Gastroesophageal sphincter (tissue), 4 donors: ENCODE results near the gene NT5M. TPM values are rescaled to one million over a fixed set of nuclear protein-coding genes. Genes with fewer than 3 reads are reported as not detected.
A peak's percentile ranks its signal among the peaks of the same experiment; 100 is the strongest.

Experiments used
- ATAC-seq: fragments of 150-250 bp; one replicate; pipeline ENCODE4 v1.9.1; 2016; ENCODE audit warnings: mild to moderate bottlenecking, moderate library complexity
- H3K27ac ChIP-seq, 4 donors: fragments of 200-600 bp; sonication (generic) in 3 of 4; 1 replicate in 3 of 4; 2 replicates in 1 of 4; pipeline ENCODE4 v1.5.1; 2016 to 2019
- H3K27me3 ChIP-seq: fragments of 200-600 bp; sonication (generic); one replicate; pipeline ENCODE4 v1.5.1; 2019
- H3K36me3 ChIP-seq, 2 donors: fragments of 200-600 bp; sonication (generic); one replicate each; pipeline ENCODE4 v1.5.1; 2019; ENCODE audit warnings: control low read depth in 1 of 2
- H3K4me1 ChIP-seq, 3 donors: fragments of 200-600 bp; sonication (generic); 1 replicate in 2 of 3; 2 replicates in 1 of 3; pipeline ENCODE4 v1.5.1; 2016 to 2019; ENCODE audit warnings: control low read depth in 2 of 3
- H3K4me3 ChIP-seq, 2 donors: fragments of 200-600 bp; sonication (generic); one replicate each; pipeline ENCODE4 v1.5.1; 2019; ENCODE audit warnings: mild to moderate bottlenecking in 1 of 2, moderate library complexity in 1 of 2
- H3K9me3 ChIP-seq, 3 donors: fragments of 200-600 bp; sonication (generic); one replicate each; pipeline ENCODE4 v1.5.1; 2017 to 2019; ENCODE audit warnings: control low read depth in 2 of 3
- EP300 ChIP-seq: sonication (generic); formaldehyde crosslinking; IDR thresholded peaks from one replicate; pipeline ENCODE4 v1.6.1; 2017; ENCODE audit warnings: antibody characterized with exemption, mild to moderate bottlenecking
- POLR2A ChIP-seq, 2 donors: fragments of 450-650 bp; IDR thresholded peaks; one replicate each; pipeline ENCODE4 v1.6.1; 2017; ENCODE audit warnings: antibody characterized with exemption in 2 of 2, mild to moderate bottlenecking in 2 of 2, moderate library complexity in 1 of 2
- POLR2AphosphoS5 ChIP-seq: sonication (generic); formaldehyde crosslinking; IDR thresholded peaks from one replicate; pipeline ENCODE4 v1.6.1; 2017; ENCODE audit warnings: antibody characterized with exemption
- WGBS, 2 donors: methylation state at CpG; one replicate each; pipeline ENCODE4 v1.1.5; 2018; ENCODE audit warnings: low coverage in 1 of 2; 5-methylcytosine and 5-hydroxymethylcytosine counted together
- total RNA-seq, 4 donors: library from RNA; depleted of rRNA; stranded (reverse); fragments of >200 nt; gene quantifications; one replicate each; pipeline ENCODE4 v1.1.0, GENCODE V29; 2016
- TF ChIP-seq, protein P1 (sequence below), 4 experiments: fragments of 200-600 bp in 2 of 4; fragments of 450-650 bp in 2 of 4; sonication (generic) in 1 of 4; IDR thresholded peaks; one replicate each; pipeline ENCODE4 v1.5.1; 2017 to 2019; ENCODE audit warnings: antibody characterized with exemption in 4 of 4, mild to moderate bottlenecking in 2 of 4, moderate library complexity in 2 of 4

NT5M gene
- total RNA-seq, 4 donors from 2014 or later, result 2.3 to 9.0 (median 4.5) TPM

DNA sequence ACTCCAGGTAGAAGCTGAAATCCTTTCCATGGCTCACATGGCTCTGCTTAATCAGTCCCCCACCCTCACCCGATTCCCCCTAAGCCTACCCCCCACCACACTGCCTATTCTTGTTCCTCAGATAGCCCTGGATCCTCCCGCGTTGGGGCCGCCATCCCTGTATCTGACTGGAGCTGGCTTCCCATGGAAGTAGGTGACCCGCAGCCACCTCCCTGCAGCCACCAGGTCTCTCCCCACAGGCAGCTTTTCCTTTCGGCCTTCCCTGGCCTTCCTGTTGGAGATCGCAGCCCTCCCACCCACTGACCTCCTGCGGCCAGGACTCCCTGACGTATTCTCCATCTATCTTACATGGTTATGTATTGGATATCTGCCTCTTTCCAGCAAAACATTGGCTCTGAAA is 91.3 kb downstream of the NT5M start:
- H3K27ac ChIP-seq, result no peak overlapping the region
- WGBS, 2 donors, result 72 to 79% methylated on average over 5 to 9 of the region's 9 CpGs
- no peaks in the 10 kb centered on the region for H3K36me3 ChIP-seq
- H3K4me3 ChIP-seq, result no peak overlapping the region
- no peak for ATAC-seq
- no peak for TF ChIP-seq POLR2A (IDR thresholded peaks at IDR 0.05)
- no peak for TF ChIP-seq EP300
- TF ChIP-seq, protein P1, sequence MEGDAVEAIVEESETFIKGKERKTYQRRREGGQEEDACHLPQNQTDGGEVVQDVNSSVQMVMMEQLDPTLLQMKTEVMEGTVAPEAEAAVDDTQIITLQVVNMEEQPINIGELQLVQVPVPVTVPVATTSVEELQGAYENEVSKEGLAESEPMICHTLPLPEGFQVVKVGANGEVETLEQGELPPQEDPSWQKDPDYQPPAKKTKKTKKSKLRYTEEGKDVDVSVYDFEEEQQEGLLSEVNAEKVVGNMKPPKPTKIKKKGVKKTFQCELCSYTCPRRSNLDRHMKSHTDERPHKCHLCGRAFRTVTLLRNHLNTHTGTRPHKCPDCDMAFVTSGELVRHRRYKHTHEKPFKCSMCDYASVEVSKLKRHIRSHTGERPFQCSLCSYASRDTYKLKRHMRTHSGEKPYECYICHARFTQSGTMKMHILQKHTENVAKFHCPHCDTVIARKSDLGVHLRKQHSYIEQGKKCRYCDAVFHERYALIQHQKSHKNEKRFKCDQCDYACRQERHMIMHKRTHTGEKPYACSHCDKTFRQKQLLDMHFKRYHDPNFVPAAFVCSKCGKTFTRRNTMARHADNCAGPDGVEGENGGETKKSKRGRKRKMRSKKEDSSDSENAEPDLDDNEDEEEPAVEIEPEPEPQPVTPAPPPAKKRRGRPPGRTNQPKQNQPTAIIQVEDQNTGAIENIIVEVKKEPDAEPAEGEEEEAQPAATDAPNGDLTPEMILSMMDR (IDR thresholded peaks at IDR 0.05), result no peak
- no peak for TF ChIP-seq POLR2AphosphoS5
- H3K9me3 ChIP-seq, result peaks cover 0 to 4% (median 0%) of the 10 kb centered on the region in 3 donors
- no peaks in the 10 kb centered on the region for H3K4me1 ChIP-seq
- peaks cover 5% of the 10 kb centered on the region for H3K27me3 ChIP-seq

DNA sequence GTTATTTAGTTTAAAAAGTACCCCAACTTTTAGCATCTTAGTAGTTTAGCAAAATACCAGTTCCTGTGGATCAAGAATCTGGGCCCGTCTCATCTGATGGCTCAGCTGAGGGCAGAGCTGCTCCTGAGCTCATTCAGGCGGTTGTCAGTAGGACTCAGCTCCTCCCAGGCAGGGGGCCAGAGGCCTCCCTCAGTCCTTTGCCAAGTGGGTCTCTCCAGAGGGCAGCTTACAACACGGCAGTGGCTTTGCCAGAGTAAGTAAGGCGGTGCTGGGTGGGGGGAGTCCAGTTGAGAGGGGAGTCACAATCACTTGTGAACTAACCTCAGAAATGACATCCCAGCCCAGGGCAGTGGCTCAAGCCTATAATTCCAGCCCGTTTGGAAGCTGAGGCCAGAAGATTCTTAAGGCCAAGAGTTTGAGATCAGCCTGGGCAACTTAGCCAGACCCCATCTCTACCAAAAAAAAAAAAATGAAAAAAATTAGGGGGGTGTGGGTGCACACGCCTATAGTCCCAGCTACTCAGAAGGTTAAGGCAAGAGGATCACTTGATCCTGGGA is 92.2 kb downstream of the NT5M start:
- H3K27ac ChIP-seq, result no peak overlapping the region
- no peaks in the 10 kb centered on the region for H3K4me1 ChIP-seq
- H3K4me3 ChIP-seq, result no peak overlapping the region
- no peaks in the 10 kb centered on the region for H3K36me3 ChIP-seq
- ATAC-seq, result peak; percentile 38
- peaks cover 5% of the 10 kb centered on the region for H3K27me3 ChIP-seq
- WGBS, 2 donors, result 78 to 92% methylated on average over 3 to 4 of the region's 6 CpGs
- TF ChIP-seq, protein P1 (IDR thresholded peaks at IDR 0.05), result no peak
- TF ChIP-seq EP300, result no peak
- no peak for TF ChIP-seq POLR2AphosphoS5
- no peak for TF ChIP-seq POLR2A (IDR thresholded peaks at IDR 0.05)
- H3K9me3 ChIP-seq, result peaks cover 0 to 4% (median 0%) of the 10 kb centered on the region in 3 donors

DNA sequence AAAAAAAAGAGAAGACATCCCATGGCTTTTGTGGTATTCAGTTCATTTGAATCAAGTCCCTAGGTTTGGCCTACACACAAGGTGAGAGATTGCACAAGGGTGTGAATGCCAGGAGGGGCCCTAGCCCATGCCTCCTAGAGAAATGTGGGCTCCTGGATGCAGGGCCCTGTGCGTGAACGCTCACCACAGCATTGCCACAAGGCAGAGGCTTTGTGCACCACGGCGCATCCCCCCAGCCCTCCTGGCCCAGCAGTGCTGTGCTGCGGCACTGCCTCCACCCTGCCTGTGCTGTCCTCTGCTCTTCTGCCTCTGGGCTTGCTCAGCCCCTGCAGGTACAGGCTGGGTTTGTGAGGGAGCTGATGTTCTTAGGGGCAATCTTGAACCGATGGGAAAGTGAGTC is 92.7 kb downstream of the NT5M start:
- no peak overlapping the region for H3K4me3 ChIP-seq
- no CpG with 5 or more reads among the region's 6 CpGs for WGBS, 2 donors
- TF ChIP-seq EP300, result no peak
- no peak for TF ChIP-seq POLR2AphosphoS5
- TF ChIP-seq, protein P1 (IDR thresholded peaks at IDR 0.05), result no peak
- TF ChIP-seq POLR2A (IDR thresholded peaks at IDR 0.05), result no peak
- H3K36me3 ChIP-seq, result no peaks in the 10 kb centered on the region
- H3K27ac ChIP-seq, result no peak overlapping the region
- no peaks in the 10 kb centered on the region for H3K4me1 ChIP-seq
- ATAC-seq, result no peak
- peaks cover 0 to 4% (median 0%) of the 10 kb centered on the region in 3 donors for H3K9me3 ChIP-seq
- H3K27me3 ChIP-seq, result peaks cover 11% of the 10 kb centered on the region

Other genes starting within 250 kb of the NT5M start
- gene PLD6, start 97.0 kb upstream of the NT5M start, total RNA-seq, result 10 to 100 TPM in 2 of 4 donors, 1 to 10 TPM in 2; 7.1 to 20.7 (median 9.3) TPM
- gene FLCN, start 66.2 kb upstream of the NT5M start, total RNA-seq, result 10 to 100 TPM; 24.8 to 91.5 (median 46.6) TPM
- 10 to 100 TPM; 51.8 to 85.3 (median 54.8) TPM for gene COPS3, start 22.1 kb upstream of the NT5M start, total RNA-seq
- gene MED9, start 173.6 kb downstream of the NT5M start, total RNA-seq, result 10 to 100 TPM in 3 of 4 donors, 1 to 10 TPM in 1; 9.1 to 19.5 (median 16.6) TPM
- gene RASD1, start 193.0 kb downstream of the NT5M start, total RNA-seq, result 10 to 100 TPM in 1 of 4 donors, 1 to 10 TPM in 3; 2.6 to 24.6 (median 5.1) TPM